ENCODE results near the gene TMEM130. TPM values are rescaled to one million over a fixed set of nuclear protein-coding genes. Genes with fewer than 3 reads are reported as not detected.

The TMEM130 gene
- total and polyA plus RNA-seq, 4 donors, result not detected

- 77% methylated on average over 2 of the region's 2 CpGs for WGBS
- Histone ChIP-seq H3K4me1 (ENCODE audit: control insufficient read depth in 4 of 4, insufficient read depth in 4 of 4, low read length in 3 of 4) (peaks cover 0 to 8% (median 2%) of the 10 kb centered on the region in 4 donors), H3K27me3 (ENCODE audit: control insufficient read depth in 4 of 4, insufficient read depth in 4 of 4, low read length in 3 of 4) (peaks cover 0 to 7% (median 1%) of the 10 kb centered on the region in 4 donors), H3K27ac (ENCODE audit: low read depth in 1 of 2, low read length in 2 of 2) (no peak overlapping the region), H3K9ac (ENCODE audit: low read depth in 1 of 2, low read length in 2 of 2) (no peak overlapping the region), H3K4me3 (ENCODE audit: low read depth in 1 of 3, low read length in 3 of 3) (no peak overlapping the region), H3K36me3 (ENCODE audit: control insufficient read depth in 4 of 4, insufficient read depth in 3 of 4, low read depth in 1 of 4, low read length in 3 of 4) (no peaks in the 10 kb centered on the region), H3K9me3 (ENCODE audit: control insufficient read depth in 4 of 4, low read length in 3 of 4) (no peaks in the 10 kb centered on the region)
- no peak for DNase-seq (ENCODE audit: low spot score)
- TF ChIP-seq, protein P1, sequence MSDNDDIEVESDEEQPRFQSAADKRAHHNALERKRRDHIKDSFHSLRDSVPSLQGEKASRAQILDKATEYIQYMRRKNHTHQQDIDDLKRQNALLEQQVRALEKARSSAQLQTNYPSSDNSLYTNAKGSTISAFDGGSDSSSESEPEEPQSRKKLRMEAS (IDR thresholded peaks at IDR 0.05), result no peak
- TF ChIP-seq, protein P2, sequence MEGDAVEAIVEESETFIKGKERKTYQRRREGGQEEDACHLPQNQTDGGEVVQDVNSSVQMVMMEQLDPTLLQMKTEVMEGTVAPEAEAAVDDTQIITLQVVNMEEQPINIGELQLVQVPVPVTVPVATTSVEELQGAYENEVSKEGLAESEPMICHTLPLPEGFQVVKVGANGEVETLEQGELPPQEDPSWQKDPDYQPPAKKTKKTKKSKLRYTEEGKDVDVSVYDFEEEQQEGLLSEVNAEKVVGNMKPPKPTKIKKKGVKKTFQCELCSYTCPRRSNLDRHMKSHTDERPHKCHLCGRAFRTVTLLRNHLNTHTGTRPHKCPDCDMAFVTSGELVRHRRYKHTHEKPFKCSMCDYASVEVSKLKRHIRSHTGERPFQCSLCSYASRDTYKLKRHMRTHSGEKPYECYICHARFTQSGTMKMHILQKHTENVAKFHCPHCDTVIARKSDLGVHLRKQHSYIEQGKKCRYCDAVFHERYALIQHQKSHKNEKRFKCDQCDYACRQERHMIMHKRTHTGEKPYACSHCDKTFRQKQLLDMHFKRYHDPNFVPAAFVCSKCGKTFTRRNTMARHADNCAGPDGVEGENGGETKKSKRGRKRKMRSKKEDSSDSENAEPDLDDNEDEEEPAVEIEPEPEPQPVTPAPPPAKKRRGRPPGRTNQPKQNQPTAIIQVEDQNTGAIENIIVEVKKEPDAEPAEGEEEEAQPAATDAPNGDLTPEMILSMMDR (IDR thresholded peaks at IDR 0.05; ENCODE audit: low read depth, low read length, missing input control), result no peak
- TF ChIP-seq SP1 (IDR thresholded peaks at IDR 0.05) (no peak), REST (IDR thresholded peaks at IDR 0.05) (no peak), FOXA1 (IDR thresholded peaks at IDR 0.05) (no peak), FOXA2 (IDR thresholded peaks at IDR 0.05) (no peak), NR2F2 (IDR thresholded peaks at IDR 0.05) (no peak), HNF4G (IDR thresholded peaks at IDR 0.05) (no peak), ATF3 (IDR thresholded peaks at IDR 0.05) (no peak), JUND (IDR thresholded peaks at IDR 0.05) (no peak), ZBTB33 (IDR thresholded peaks at IDR 0.05) (no peak), HNF4A (conservative IDR thresholded peaks at IDR 0.05) (no peak), YY1 (IDR thresholded peaks at IDR 0.05) (no peak), EGR1 (IDR thresholded peaks at IDR 0.05; ENCODE audit: low read depth in 2 of 2) (no peak), RXRA (IDR thresholded peaks at IDR 0.05) (no peak), RAD21 (IDR thresholded peaks at IDR 0.05) (no peak), TAF1 (conservative IDR thresholded peaks at IDR 0.05) (no peak), GABPA (IDR thresholded peaks at IDR 0.05 in 1 of 2, conservative IDR thresholded peaks at IDR 0.05 in 1 of 2) (no peak)
Measured at GRCh38 chr7:98868450-98868849, 1.4 kb downstream of the TMEM130 start.

All from liver (tissue), 9 donors.